K562 treated with DMSO at 1 percent for 48 hours (cell line): ENCODE data around the gene POC1B. TPM values are rescaled to one million over a fixed set of nuclear protein-coding genes. Genes with fewer than 3 reads are reported as not detected.

Experiments
- total RNA-seq: library from RNA; unstranded; fragments of 300-600 nt; gene quantifications from 2 replicates; pipeline ENCODE4 v1.2.3, GENCODE V29; 2022; ENCODE audit warnings: low replicate concordance; ENCODE audit errors: extremely low read depth

POC1B gene
- not detected in 2 replicates for total RNA-seq

GRCh38 chr12:89525824-89526770 is at the start of gene POC1B:
Gene POC1B (minus strand): TSS chr12:89526047. CDS start chr12:89525895, 152 bp downstream.

DNA sequence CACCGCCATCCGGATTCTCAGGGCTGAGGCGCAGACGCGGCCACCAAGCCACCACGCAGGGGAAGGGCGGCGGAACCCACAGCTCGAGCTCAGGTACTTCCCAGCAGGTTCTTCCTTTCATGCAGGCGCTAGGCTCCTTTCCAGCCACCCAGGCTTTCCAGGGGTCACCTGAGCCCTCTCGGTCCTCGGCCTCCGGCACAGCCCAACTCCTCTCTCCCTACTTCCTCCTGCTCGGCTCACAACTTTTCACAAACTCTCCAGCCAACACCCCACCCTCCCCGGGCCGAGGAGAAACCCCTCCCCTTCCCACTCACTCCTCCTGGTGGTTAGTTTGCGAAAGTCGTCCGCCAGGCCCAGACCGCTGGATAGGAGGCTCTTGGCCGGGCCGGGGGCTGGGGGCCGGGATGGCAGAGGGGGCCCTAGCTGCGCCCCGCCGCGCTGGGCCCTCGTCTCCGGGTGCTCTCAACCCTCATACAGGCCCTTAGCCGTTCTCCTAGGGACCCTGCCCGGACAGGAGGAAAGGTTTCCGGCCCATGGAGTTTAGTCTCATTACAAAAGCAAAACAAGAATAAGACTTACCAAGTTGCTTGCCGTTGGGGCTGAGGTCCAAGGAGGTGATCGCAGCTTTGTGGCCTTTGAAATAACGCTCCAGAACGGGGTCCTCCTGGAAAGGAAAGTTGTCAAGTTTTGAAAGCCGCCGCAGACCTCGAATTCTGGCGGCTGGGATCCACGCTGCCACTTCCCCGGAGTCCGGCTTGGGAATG is 1.1 kb downstream of the POC1B start, which contains the start of gene GALNT4:
Gene GALNT4, minus strand, starts transcription at position 256 of the 764 bp plus-strand sequence. Its CDS starts 247 bp downstream, at position 9.

Other genes starting within 250 kb of the POC1B start
- gene DUSP6, start 173.5 kb downstream of the POC1B start, total RNA-seq = not detected in 2 replicates
- not detected in 2 replicates for gene GALNT4, start 1.3 kb downstream of the POC1B start, total RNA-seq
- not detected in 2 replicates for gene ATP2B1, start 182.8 kb upstream of the POC1B start, total RNA-seq